Endothelial cell of umbilical vein (primary cell): ENCODE measurements around the gene RAMAC. TPM values are rescaled to one million over a fixed set of nuclear protein-coding genes. Genes with fewer than 3 reads are reported as not detected.

ENCODE experiments used
- BruUV-seq: library from RNA; stranded (reverse); fragments of 400-500 nt; replicated peaks from 2 replicates; lab custom pipeline; 2021; lab: Mats Ljungman, UMichigan
- CTCF ChIA-PET: fragments of 300-600, 350-600 bp; sonication (Branson Sonifier 250); formaldehyde crosslinking; loops from one replicate; lab custom pipeline; 2021; ENCODE audit warnings: antibody characterized with exemption, inconsistent platforms; lab: Charles Lee
- POLR2A ChIA-PET: fragments of 300-600, 350-600 bp; sonication (Branson Sonifier 250); formaldehyde crosslinking; loops from one replicate; lab custom pipeline; 2021; ENCODE audit warnings: antibody characterized with exemption, inconsistent platforms; lab: Charles Lee
- DNase-seq: peaks from one replicate; pipeline ENCODE4 v3.0.0-alpha.2; 2011; ENCODE audit warnings: low read depth, low spot score
- FAIRE-seq: peaks from 2 replicates; lab custom pipeline; 2011; peaks lifted over from hg19 to GRCh38; lab: Jason Lieb, UNC
- H2AFZ ChIP-seq: 2 replicates; pipeline ENCODE4 v1.6.0; 2012; ENCODE audit warnings: low read depth, low read length, control low read depth, inconsistent platforms
- H3K27ac ChIP-seq: 2 replicates; pipeline ENCODE4 v1.5.1; 2011; ENCODE audit warnings: low read depth, mild to moderate bottlenecking, control low read depth, low read length, moderate library complexity; ENCODE audit not compliant: insufficient read depth
- H3K27me3 ChIP-seq, 2 experiments: 2 replicates each; pipeline versions ENCODE4 v1.6.0 to v1.6.1; 2011; ENCODE audit warnings: low read length in 2 of 2, mixed read lengths in 1 of 2; ENCODE audit not compliant: control insufficient read depth in 2 of 2, insufficient read depth in 2 of 2
- H3K36me3 ChIP-seq, 2 experiments: 2 replicates in 1 of 2; 3 replicates in 1 of 2; pipeline ENCODE4 v1.5.1; 2011; ENCODE audit warnings: low read length in 2 of 2, mild to moderate bottlenecking in 1 of 2, moderate library complexity in 1 of 2; ENCODE audit not compliant: control insufficient read depth in 2 of 2, insufficient read depth in 2 of 2; ENCODE audit errors: extremely low read depth in 1 of 2
- H3K4me1 ChIP-seq: 3 replicates; pipeline ENCODE4 v1.5.1; 2011; ENCODE audit warnings: mild to moderate bottlenecking, low read length; ENCODE audit not compliant: control insufficient read depth, insufficient read depth; ENCODE audit errors: extremely low read depth
- H3K4me2 ChIP-seq: 2 replicates; pipeline ENCODE4 v1.6.1; 2011; ENCODE audit warnings: low read length, control low read depth, mixed read lengths; ENCODE audit not compliant: insufficient read depth
- H3K4me3 ChIP-seq, 3 experiments: fragments of 200-600 bp in 1 of 3; sonication (generic), shearing (Covaris generic) in 1 of 3; replicated peaks in 1 of 3; 2 replicates each; pipeline ENCODE4 v1.5.1; 2011 to 2016; ENCODE audit warnings: control low read depth in 3 of 3, low read length in 3 of 3, mild to moderate bottlenecking in 2 of 3, inconsistent platforms in 1 of 3, low read depth in 1 of 3, moderate library complexity in 1 of 3; ENCODE audit not compliant: insufficient read depth in 1 of 3
- H3K79me2 ChIP-seq: 2 replicates; pipeline ENCODE4 v1.6.0; 2012; ENCODE audit warnings: low read length, inconsistent platforms; ENCODE audit not compliant: control insufficient read depth, insufficient read depth
- H3K9ac ChIP-seq: replicated peaks from 2 replicates; pipeline ENCODE3; 2011; ENCODE audit warnings: low read length, control low read depth; ENCODE audit not compliant: insufficient read depth; ENCODE audit errors: extremely low read depth
- H3K9me1 ChIP-seq: replicated peaks from 3 replicates; pipeline ENCODE4 v1.6.0; 2011; ENCODE audit warnings: mild to moderate bottlenecking, low read length; ENCODE audit not compliant: control insufficient read depth, insufficient read depth; ENCODE audit errors: extremely low read depth
- H3K9me3 ChIP-seq: replicated peaks from 2 replicates; pipeline ENCODE4 v1.5.1; 2012; ENCODE audit warnings: low read length, inconsistent platforms; ENCODE audit not compliant: control insufficient read depth, insufficient read depth
- H4K20me1 ChIP-seq: replicated peaks from 2 replicates; pipeline ENCODE3; 2011; ENCODE audit warnings: mild to moderate bottlenecking, low read length; ENCODE audit not compliant: control insufficient read depth, insufficient read depth; ENCODE audit errors: extremely low read depth
- CTCF ChIP-seq, 2 donors: IDR thresholded peaks; 1 replicate in 1 of 2; 2 replicates in 1 of 2; pipeline ENCODE4 v1.5.1; 2011; ENCODE audit warnings: low read length in 2 of 2, mild to moderate bottlenecking in 2 of 2, moderate library complexity in 2 of 2, control low read depth in 1 of 2, inconsistent platforms in 1 of 2, low read depth in 1 of 2; ENCODE audit not compliant: insufficient read depth in 1 of 2; ENCODE audit errors: extremely low read depth in 1 of 2
- EZH2 ChIP-seq: IDR thresholded peaks from 2 replicates; pipeline ENCODE4 v1.6.1; 2012; ENCODE audit warnings: borderline replicate concordance, low read depth, mild to moderate bottlenecking, moderate library complexity, low read length, inconsistent platforms; ENCODE audit not compliant: severe bottlenecking
- FOS ChIP-seq: IDR thresholded peaks from 2 replicates; pipeline ENCODE4 v1.6.1; 2011; ENCODE audit warnings: mild to moderate bottlenecking, low read length, moderate library complexity, borderline replicate concordance; ENCODE audit not compliant: insufficient read depth
- GATA2 ChIP-seq: IDR thresholded peaks from 2 replicates; pipeline ENCODE4 v1.7.0; 2011; ENCODE audit warnings: low read depth, mild to moderate bottlenecking, moderate library complexity, mixed read lengths, low read length; ENCODE audit not compliant: insufficient read length, insufficient read depth
- JUN ChIP-seq: IDR thresholded peaks from 2 replicates; pipeline ENCODE4 v1.6.1; 2011; ENCODE audit warnings: borderline replicate concordance, low read depth; ENCODE audit not compliant: insufficient read length, insufficient read depth
- MAX ChIP-seq: IDR thresholded peaks from 2 replicates; pipeline ENCODE4 v1.6.1; 2011; ENCODE audit not compliant: insufficient read depth, insufficient read length
- MYC ChIP-seq: IDR thresholded peaks from one replicate; pipeline ENCODE4 v1.6.1; 2011; ENCODE audit warnings: mild to moderate bottlenecking, low read depth, low read length
- POLR2A ChIP-seq: IDR thresholded peaks from 2 replicates; pipeline ENCODE4 v1.6.1; 2012; ENCODE audit warnings: low read depth, mild to moderate bottlenecking, control low read depth, low read length
- POLR2AphosphoS5 ChIP-seq: IDR thresholded peaks from 2 replicates; pipeline ENCODE4 v1.6.1; 2012; ENCODE audit warnings: low read depth, mild to moderate bottlenecking, control low read depth, low read length, moderate library complexity; ENCODE audit not compliant: insufficient read depth
- dilution Hi-C: fragments of 300-500 bp; cut with MboI; formaldehyde crosslinking; loops from one replicate; pipeline ENCODE4 v1.15.0; 2019; ENCODE audit warnings: low sequenced_read_pairs; ENCODE audit not compliant: extremely low pct_ligation_motif_present
- intact Hi-C: fragments of 100-400 bp; cut with micrococcal nuclease; formaldehyde crosslinking; loops from one replicate; pipeline ENCODE4 v1.10.0; 2022
- polyA plus RNA-seq, 4 experiments: library from polyadenylated mRNA; depleted of rRNA in 3 of 4; stranded (reverse) in 3 of 4; unstranded in 1 of 4; fragments of >200 nt; gene quantifications; 2 replicates each; pipeline versions ENCODE4 v1.2.1 to v1.2.3, GENCODE V29; 2011 to 2012; ENCODE audit warnings: missing spikeins in 1 of 4
- total RNA-seq: library from RNA; stranded (reverse); gene quantifications from 2 replicates; pipeline ENCODE4 v1.2.3, GENCODE V29; 2021

RAMAC gene
- total and polyA plus RNA-seq, 2 donors (not counting 3 experiments of a cell fraction or from before 2014, with no cell fraction given), result 12.5 to 14.1 TPM

GRCh38 chr15:82978438-82978837 lies 7.6 kb upstream of the RAMAC start:
- Histone ChIP-seq H3K9me1 (no peaks in the 10 kb centered on the region), H2AFZ (no peak overlapping the region), H3K9ac (no peak overlapping the region), H3K27ac (no peak overlapping the region), H3K4me3 (no peak overlapping the region), H4K20me1 (no peaks in the 10 kb centered on the region), H3K4me2 (no peak overlapping the region), H3K4me1 (no peaks in the 10 kb centered on the region), H3K9me3 (no peaks in the 10 kb centered on the region), H3K36me3 (no peaks in the 10 kb centered on the region), H3K79me2 (no peaks in the 10 kb centered on the region), H3K27me3 (no peaks in the 10 kb centered on the region)
- BruUV-seq, result no TSS peak
- ChIA-PET CTCF (no interaction called here), POLR2A (no interaction called here)
- intact Hi-C loops (no loop called here), dilution Hi-C loops (no loop called here)
- FAIRE-seq (no peak), DNase-seq (no peak)
- TF ChIP-seq MYC, result no peak
- TF ChIP-seq MAX, result no peak

- ChIA-PET CTCF (no interaction called here), POLR2A (no interaction called here)
- no peak overlapping the region for H3K4me2 ChIP-seq
- H3K4me1 ChIP-seq, result no peaks in the 10 kb centered on the region
- dilution Hi-C loops, result no loop called here
- no peak overlapping the region for H3K9ac ChIP-seq
- no peaks in the 10 kb centered on the region for H4K20me1 ChIP-seq
- H3K4me3 ChIP-seq, result no peak overlapping the region
- H3K79me2 ChIP-seq, result no peaks in the 10 kb centered on the region
- no peak for DNase-seq
- BruUV-seq, result no TSS peak
- H3K36me3 ChIP-seq, result no peaks in the 10 kb centered on the region
- no peak overlapping the region for H2AFZ ChIP-seq
- intact Hi-C loops, result no loop called here
- H3K9me3 ChIP-seq, result no peaks in the 10 kb centered on the region
- H3K9me1 ChIP-seq, result no peaks in the 10 kb centered on the region
- no peaks in the 10 kb centered on the region for H3K27me3 ChIP-seq
- H3K27ac ChIP-seq, result no peak overlapping the region
- FAIRE-seq, result no peak
- TF ChIP-seq FOS (no peak), MYC (no peak), POLR2AphosphoS5 (no peak), EZH2 (no peak), MAX (no peak), JUN (no peak), POLR2A (no peak), GATA2 (no peak), CTCF (IDR thresholded peaks at IDR 0.05; ENCODE audit: extremely low read depth in 1 of 2, insufficient read depth in 1 of 2, low read depth in 1 of 2, low read length in 2 of 2) (no peak)
Observed at GRCh38 chr15:82979726-82980125, 6.3 kb upstream of the RAMAC start.
